HG02981 (cell line): Measurements from ENCODE around the gene EFEMP1.

Experiments
- ATAC-seq: cut with Tn5 transposase; IDR thresholded peaks from one replicate; pipeline ENCODE4 v1.9.1; 2021; ENCODE audit warnings: mild to moderate bottlenecking, moderate library complexity; ENCODE audit not compliant: unreplicated experiment

EFEMP1 gene

GRCh38 chr2:55923091-55923981 lies at the start of gene EFEMP1:
Gene EFEMP1, minus strand, starts transcription at chr2:55923782. Its CDS starts 1,342 bp downstream, at chr2:55922440.
- no peak for ATAC-seq

- ATAC-seq: no peak
Observed at GRCh38 chr2:55970500-55970899, 46.9 kb upstream of the EFEMP1 start.

GRCh38 chr2:55968941-55969340 lies 45.4 kb upstream of the EFEMP1 start:
- no peak for ATAC-seq

DNA sequence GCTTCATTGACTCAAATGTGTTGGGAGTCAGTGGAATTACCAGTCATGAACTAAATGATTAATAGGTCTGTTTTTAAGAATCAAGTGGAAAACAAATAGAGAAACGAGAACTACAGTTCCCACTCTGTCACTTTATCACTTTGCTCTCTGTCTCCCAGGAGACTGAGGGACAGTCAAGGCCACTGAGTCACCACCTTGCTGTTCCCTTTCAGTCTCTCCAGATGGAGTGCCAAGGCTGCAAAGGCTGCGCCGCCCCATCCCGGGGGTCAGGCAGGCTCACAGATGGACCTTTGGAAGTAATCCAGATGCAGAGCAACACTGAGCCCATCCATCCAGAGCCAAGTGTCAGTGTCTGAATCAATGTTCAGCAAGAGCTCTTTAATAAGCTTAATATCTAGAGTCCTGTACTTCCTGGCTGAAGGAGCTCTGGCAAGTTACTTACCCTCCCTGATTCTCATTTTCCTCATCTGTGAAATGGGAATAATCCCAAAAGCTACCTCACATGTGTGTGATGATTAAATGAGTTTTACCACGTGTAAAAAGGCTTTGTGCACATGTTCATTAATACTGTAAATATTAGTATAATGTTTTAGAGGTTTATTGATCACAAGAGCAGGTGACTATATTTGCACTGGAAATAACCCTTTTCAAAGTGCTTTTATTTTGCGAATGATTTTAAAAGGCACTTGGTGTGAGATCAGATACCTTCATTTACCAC lies 43.0 kb upstream of the EFEMP1 start:
- ATAC-seq: no peak

DNA sequence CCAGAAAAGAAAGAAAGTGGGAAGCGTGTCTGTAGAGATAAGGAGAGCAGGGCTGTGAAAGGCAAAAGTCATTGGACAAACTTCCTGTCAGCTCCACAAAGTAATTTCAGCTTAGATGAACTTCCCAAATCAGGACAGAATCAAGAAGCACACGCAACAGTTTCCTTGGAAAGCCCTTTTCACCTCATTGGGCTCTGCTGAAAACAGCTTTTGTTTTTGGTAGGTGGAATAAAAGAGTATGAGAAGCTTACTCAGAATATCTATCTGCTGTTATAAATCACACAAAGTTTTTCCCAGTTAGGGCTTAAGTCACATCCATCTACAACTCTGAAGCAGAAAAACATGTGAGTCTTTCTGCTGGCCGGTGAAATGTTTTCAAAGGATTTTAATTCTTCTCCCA lies 42.4 kb upstream of the EFEMP1 start:
- no peak for ATAC-seq

DNA sequence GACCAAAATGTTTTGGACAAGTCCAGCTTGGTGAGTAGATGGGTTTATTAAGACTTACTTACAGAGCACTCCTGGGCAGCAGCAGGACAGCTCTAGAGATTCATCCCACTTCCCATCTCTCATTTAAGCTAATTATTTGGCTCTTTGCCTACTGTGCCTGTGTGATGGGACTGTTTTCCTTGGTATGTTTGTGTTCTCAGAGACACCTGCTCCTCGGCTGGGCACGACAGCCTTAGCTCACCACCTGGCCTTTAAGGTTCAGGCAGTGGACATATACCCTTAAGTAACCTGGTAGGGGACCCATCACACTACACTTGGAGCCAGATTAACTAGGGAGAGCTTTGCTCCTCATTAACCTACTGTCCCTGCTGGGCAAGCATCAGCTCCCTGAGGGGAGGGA lies 41.7 kb upstream of the EFEMP1 start:
- no peak for ATAC-seq

GRCh38 chr2:55962915-55963314 lies 39.3 kb upstream of the EFEMP1 start:
- ATAC-seq: no peak

DNA sequence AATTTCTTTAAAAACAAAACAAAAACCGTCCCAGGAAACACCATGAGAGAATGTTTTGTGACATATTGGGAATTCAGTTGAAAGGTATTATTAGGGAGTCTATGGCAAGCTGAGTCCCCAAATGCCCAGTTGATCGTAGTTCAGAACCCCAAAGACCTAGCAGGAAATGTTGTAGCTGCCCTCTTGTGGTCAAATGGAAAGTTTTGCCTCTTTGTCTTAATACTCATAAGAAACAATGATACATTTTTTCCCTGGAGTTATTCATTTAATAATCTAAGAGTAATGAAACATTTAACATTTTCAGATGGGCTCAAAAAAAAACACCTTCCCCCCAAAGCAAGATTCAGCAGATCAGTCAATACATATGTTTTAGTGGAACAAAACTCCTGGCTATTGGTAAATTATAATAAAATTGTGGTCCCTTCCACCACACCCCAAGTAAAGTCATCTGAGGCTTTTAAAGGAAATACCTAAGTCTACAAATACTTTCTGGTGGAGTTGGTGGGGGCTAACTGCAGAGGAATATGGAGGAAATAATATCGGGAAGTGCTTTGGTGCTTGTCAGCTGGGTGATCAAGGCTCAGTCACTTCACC lies 37.8 kb upstream of the EFEMP1 start:
- ATAC-seq: peak; percentile 44

DNA sequence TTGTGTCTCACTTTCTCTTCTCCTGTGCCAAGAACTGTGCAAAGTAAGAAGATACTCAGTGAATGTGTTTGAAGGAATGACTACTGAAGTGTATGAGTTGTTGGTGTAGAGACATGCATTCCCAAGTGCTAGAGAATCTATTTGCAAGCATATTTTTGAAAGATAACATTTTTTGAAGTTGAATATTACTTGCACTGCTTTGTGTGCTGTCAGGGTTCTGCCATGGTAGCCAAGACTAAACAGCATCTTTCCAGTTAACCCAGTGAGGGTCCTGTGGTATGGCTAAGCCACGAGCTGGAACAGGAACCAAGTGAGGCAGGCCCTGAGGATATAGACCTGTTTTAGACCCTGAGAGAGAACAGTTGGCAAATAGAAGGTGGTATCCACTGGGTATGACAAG lies 35.2 kb upstream of the EFEMP1 start:
- no peak for ATAC-seq

GRCh38 chr2:55957142-55957541 lies 33.6 kb upstream of the EFEMP1 start:
- ATAC-seq: no peak

DNA sequence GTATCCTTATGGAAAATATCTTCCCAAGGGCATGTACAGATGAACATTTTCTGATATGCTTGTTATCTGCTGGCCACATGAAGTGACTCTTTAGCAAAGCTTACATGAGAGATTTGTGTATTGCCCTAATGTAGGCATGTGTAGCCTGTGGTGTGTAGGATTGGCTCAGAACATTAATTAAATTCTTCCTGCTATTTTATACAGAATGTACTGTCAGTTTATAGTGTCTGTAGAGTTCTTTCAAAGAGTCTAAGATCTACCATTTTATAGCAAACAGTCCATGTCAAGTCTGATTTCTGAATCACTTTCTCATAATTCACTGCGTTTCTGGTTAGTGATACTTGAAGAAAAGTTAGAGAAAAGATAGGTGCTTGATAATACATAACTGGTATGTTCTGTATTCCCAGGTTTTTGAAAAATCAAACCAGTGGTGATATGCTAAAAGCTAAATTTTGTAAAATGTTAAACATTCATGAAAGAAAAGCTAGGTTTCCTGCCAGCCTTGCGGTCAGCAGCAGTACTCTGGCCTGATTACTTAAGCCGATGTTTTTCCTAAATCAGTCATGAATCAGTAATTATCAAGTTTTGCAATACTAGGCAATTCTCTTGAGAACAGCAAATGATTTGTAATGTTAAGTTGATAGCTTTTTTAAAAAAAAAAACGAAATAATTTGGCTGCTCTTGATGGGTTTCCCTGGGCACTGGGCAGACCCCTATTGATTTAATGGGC lies 30.9 kb upstream of the EFEMP1 start:
- ATAC-seq: no peak

GRCh38 chr2:55952415-55952814 lies 28.8 kb upstream of the EFEMP1 start:
- ATAC-seq: no peak

- no peak for ATAC-seq
Observed at GRCh38 chr2:55951533-55951932, 28.0 kb upstream of the EFEMP1 start.

DNA sequence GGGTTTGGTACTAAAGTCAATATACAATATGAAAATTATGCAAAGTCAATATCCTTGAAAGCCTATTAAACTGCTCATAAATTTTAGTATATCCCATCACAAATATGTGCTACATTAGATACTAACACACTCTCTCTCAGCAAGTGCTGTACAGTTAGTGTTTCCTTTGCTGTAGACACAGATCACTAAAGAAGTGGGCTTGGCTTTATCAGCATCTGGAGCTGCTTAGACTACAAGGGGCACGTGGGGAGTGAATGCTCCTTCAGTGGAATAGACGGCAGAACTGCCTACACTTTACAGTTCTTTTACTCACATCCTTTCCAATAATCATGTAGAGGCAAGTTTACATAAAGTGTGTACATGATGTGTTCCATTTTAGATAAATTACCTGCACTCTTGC lies 26.0 kb upstream of the EFEMP1 start:
- no peak for ATAC-seq

- no peak for ATAC-seq
Observed at GRCh38 chr2:55949211-55949610, 25.6 kb upstream of the EFEMP1 start.

DNA sequence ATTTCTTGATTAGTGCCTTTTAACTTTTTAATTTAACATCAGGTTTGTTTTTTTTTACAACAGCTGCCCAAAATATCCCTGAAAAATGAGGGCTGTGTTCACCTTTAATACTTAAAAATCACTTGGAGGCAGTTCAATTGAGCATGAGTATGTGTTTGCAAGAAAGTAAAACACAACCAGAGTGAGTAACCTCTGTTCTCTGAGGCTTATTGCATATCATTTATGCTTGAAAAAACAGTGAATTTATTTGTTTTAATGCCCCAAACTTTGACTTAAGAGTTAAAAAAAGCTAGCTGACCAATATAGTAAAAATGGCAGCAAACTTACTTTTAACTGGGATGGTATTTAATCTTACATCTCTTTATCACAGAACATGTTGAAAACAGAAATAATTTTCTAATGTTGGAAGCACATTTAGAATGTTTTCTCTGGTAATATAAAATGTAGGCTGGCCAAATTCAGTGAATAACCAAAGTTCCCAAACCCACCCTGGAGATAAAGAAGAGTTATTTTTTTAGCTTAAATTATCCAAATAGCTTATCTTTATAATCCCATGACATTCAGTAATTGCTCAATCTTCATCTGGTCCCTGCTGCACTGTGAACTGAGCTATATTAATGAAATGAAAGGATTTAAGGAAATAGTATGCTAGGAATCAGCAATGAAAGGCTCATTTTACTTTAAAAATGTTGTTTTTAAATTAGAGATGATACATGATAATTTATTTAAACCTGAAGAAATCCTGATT lies 24.8 kb upstream of the EFEMP1 start:
- no peak for ATAC-seq

- ATAC-seq: no peak
Observed at GRCh38 chr2:55947752-55948151, 24.2 kb upstream of the EFEMP1 start.

- no peak for ATAC-seq
Observed at GRCh38 chr2:55946793-55947192, 23.2 kb upstream of the EFEMP1 start.

DNA sequence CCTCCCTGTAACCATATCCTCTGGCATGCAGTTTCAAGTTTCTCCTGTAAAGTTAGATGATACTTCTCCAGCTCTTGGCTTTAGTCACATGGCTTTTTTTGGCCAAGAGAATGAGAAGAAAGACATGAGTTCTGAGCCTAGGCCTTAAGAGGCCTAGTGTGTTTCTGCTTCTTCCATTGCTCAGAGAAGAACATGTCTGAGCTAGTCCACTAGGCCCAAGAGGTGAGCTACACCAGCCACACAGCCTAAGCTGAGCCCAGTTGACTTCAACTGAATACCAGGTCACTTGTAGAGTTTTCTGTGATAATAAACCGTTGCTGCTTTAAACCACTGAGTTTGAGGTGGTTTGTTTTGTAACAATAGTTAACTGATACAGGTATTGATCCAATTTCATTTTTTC lies 19.9 kb upstream of the EFEMP1 start:
- no peak for ATAC-seq

DNA sequence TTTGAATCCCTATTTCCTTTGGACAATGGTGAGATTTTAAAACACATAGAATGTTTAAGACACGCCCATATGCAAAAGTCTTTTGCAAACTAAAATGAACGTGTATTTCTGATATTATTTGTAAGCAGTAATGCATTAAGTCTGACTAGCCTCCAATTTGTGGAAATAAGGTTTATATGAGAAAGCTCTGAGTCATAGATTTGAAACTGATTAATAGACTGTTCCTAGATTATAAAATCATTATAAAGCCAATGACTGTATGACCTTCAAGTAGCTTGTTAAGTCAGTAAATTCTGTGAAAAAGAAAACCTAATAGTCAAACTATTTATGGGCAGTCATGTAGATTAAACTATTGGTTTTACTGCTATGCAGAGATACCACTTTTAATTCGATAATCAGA lies 12.8 kb upstream of the EFEMP1 start:
- ATAC-seq: no peak
